Regular cardiac myocyte (primary cell): ENCODE data around the gene F11. TPM values are rescaled to one million over a fixed set of nuclear protein-coding genes. Genes with fewer than 3 reads are reported as not detected.

Experiments
- total RNA-seq: library from RNA; depleted of rRNA; stranded (reverse); fragments of >200 nt; gene quantifications from 2 replicates; pipeline ENCODE4 v1.2.3, GENCODE V29; 2014

The F11 gene
- total RNA-seq: not detected in 2 replicates

DNA sequence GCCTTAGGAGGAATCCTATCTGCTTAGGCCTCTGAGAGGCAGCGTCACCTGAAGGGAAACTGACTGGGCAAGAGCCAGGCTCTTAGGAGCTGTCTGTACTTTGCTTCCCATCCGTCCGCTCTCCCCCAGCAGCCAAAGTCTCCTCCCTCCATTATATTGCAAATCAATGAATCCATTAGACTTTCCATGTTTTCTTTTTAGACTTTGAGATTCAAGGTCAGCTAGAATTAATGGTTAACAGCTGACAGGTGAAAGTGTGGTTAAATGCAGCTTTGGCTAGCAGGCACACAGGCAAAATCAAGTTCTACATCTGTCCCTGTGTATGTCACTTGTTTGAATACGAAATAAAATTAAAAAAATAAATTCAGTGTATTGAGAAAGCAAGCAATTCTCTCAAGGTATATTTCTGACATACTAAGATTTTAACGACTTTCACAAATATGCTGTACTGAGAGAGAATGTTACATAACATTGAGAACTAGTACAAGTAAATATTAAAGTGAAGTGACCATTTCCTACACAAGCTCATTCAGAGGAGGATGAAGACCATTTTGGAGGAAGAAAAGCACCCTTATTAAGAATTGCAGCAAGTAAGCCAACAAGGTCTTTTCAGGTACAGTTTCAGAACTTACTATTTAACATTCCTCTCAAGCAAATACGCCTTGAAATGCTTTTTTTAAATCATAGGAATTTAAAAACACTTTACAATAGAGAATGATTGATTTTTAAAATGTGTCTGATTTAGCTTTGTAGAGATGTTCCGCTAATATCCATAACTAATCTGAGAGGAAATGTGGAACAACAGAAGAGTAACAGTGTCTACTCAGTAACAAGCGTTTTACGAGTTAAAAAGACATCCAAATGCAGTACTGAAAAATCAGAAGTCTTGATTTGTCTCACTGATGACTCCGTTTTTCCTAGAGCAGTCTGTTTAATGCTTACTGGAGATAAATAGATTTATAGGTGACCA lies at the start of gene F11:
Gene F11 (plus strand): TSS at position 507 of the 970 bp plus-strand sequence. CDS start 948 bp downstream, outside the sequence.

DNA sequence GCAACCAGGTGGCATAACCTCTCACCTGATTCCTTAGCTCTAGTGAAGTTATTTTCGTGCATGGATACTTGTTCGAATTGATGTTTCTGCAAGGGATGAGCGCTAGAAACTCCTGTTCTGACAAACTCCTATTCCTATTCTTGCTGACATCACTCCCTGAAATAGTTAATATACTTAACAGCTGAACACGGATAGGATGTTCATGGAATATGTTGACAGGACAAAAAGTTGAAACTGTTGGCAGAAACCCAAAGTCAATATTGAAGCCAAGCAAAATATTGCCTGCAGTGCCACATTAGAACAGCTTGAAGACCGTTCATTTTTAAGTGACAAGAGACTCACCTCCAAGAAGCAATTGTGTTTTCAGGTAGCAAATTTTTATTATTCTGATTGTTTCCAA lies 38.8 kb upstream of the F11 start, which contains the start of gene KLKB1:
Gene KLKB1 (plus strand): TSS at position 287 of the 400 bp plus-strand sequence. CDS start 689 bp downstream, outside the sequence.

Other genes starting within 250 kb of the F11 start
- 3.6 and 7.0 TPM in 2 replicates for gene TLR3, start 197.0 kb upstream of the F11 start, total RNA-seq
- gene FAM149A, start 161.5 kb upstream of the F11 start, total RNA-seq: 2.3 and 8.2 TPM in 2 replicates
- gene CYP4V2, start 74.6 kb upstream of the F11 start, total RNA-seq: 18.2 and 34.7 TPM in 2 replicates
- under 0.01 and 0.28 TPM in 2 replicates for gene KLKB1, start 38.7 kb upstream of the F11 start, total RNA-seq